AG09319 (cell line): ENCODE results near the gene ANKRD53.

Experiments used
- DNase-seq: peaks from one replicate; pipeline ENCODE4 v3.0.0-alpha.2; 2010; ENCODE audit warnings: low read depth; ENCODE audit errors: extremely low read depth
- CTCF ChIP-seq: IDR thresholded peaks from 2 replicates; pipeline ENCODE4 v1.5.1; 2011; ENCODE audit warnings: low read depth, mild to moderate bottlenecking, inconsistent platforms, low read length, moderate library complexity

ANKRD53 gene

GRCh38 chr2:70947556-70948184, 30.8 kb upstream of the ANKRD53 start:
- DNase-seq: no peak
- TF ChIP-seq CTCF: no peak; the same call in 1 of the 2 replicates

DNA sequence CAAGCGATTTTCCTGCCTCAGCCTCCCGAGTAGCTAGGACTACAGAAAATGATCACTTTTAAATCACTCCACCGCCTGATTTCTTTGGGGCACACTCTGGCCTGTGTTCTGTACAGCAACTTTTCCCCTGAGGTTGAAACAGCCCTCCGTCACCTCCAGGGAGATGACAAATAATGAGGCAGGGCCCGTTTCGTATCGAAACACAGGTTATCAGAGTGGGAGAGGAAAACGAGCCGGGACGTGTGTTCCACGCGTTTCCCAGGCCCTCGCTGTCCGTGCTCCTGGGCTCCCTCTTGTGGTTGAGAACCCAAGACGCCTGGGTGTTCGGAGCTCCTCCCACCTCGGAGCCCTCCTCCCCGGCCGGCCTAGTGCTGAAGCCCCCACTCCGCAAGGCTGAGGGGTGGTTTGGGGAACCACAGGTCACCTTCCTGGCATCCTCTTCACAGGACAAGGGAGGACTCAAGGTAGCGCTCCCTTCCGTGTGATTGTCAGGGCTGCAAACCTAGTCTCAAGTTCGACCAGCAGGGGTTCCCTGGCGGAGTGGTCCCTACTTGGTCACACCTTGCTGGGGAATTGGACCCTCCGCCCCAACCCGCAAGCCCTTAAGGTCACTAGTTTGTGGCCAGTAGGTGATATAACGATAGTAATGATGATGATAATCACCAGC, 30.0 kb upstream of the ANKRD53 start:
- peak; percentile 86 for TF ChIP-seq CTCF
- peak; percentile 42 for DNase-seq

DNA sequence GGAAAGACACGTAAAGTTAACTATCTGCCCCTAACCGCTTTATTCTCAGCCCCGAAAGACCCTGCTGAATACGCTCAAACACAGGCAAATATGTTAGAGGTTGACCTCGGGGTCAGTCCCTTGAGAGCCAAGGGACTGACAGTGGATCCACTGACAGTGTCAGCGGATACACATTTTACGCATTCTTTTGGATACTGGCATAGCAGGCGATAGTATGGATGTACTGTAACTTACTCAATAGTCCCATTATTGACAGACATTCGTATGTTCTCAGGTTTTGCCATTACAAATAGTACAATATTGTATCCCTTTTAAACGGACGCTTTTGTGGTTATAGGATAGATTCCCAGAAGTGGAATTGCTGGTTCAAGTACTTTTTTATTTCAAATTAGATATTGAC, 29.3 kb upstream of the ANKRD53 start:
- no peak for DNase-seq
- no peak for TF ChIP-seq CTCF

DNA sequence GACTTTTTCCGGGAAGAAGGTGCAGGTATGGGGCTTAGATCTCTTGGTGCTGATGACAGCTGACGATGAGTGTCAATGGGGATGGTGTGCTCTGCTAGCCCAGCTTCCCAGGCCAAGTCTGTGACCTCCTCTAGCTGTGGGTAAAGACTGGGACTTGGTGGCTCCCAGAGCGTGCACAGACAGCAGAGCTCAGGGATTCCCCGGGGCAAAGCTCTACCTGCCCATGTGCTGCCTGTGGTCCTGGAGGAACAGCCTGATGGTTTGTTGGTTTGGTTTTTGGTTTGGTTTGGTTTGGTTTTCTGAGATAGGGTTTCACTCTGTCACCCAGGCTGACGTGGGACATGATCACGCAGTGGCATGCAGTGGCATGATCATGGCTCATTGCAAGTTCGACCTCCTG, 23.5 kb upstream of the ANKRD53 start:
- DNase-seq: no peak
- TF ChIP-seq CTCF: no peak

DNA sequence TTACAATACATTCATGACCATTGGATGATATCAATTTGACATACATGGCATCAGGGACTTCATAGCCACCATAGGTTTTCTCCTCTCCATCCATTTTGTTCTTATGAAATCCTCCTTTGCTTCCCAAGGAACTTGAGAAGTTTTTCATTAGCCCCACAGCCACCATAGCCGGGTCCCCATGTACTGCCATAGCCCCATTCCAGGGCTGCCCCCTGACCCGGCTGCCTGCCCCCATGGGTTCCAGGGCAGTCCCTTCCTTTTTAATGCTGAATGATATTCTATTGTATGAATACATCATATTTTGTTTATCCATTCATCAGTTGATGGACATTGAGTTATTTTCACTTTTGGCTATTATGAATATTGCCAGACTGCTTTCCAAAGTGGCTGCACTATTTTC, 22.3 kb upstream of the ANKRD53 start:
- no peak for DNase-seq
- no peak for TF ChIP-seq CTCF

DNA sequence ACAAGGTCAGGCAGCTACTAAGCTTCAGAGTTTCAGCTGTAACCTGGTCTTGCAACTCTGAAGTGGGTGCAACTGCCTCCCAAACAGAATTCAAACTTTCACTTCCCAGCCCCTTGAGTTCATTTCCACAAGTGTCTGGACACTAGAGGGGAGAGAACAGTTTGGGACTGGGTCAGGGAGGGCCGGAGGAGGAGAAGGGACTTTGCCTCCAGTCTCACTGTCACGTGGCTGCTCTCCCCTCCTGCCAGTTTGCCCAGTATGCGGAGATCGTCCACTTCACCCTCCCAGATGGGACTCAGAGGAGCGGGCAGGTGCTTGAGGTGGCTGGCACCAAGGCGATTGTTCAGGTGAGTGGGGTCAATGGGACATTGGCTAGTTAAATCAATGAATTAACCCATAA, 20.6 kb upstream of the ANKRD53 start:
- no peak for DNase-seq
- TF ChIP-seq CTCF: no peak

GRCh38 chr2:70958759-70959158, 19.7 kb upstream of the ANKRD53 start:
- TF ChIP-seq CTCF: no peak
- no peak for DNase-seq
